ENCODE data around the gene FCGR3B. TPM values are rescaled to one million over a fixed set of nuclear protein-coding genes. Genes with fewer than 3 reads are reported as not detected.
"Not testable (repeated sequence)": the region's sequence is repeated elsewhere in the genome, so short reads cannot be mapped to it uniquely, and the experiment has no call there.

The FCGR3B gene
- total RNA-seq, 1 experiment from 2014 or later, result not detected

- in situ Hi-C loops (cut with HindIII; ENCODE audit: low sequenced_read_pairs); DNase-seq (ENCODE audit: low spot score): not testable (repeated sequence)
These were observed 12.7 kb upstream of the FCGR3B start for GRCh38 chr1:161643481-161644208.

- DNase-seq (ENCODE audit: low spot score); in situ Hi-C loops (cut with HindIII; ENCODE audit: low sequenced_read_pairs): not testable (repeated sequence)
These were observed 11.7 kb upstream of the FCGR3B start for GRCh38 chr1:161642697-161643096.

GRCh38 chr1:161639203-161639602 is 8.2 kb upstream of the FCGR3B start:
- in situ Hi-C loops (cut with HindIII; ENCODE audit: low sequenced_read_pairs); DNase-seq (ENCODE audit: low spot score): not testable (repeated sequence)

GRCh38 chr1:161638251-161638993 is 7.4 kb upstream of the FCGR3B start:
- in situ Hi-C loops (cut with HindIII; ENCODE audit: low sequenced_read_pairs); DNase-seq (ENCODE audit: low spot score): not testable (repeated sequence)

- in situ Hi-C loops (cut with HindIII; ENCODE audit: low sequenced_read_pairs); DNase-seq (ENCODE audit: low spot score): not testable (repeated sequence)
These were observed 6.0 kb upstream of the FCGR3B start for GRCh38 chr1:161636976-161637375.

GRCh38 chr1:161636189-161636782 is 5.3 kb upstream of the FCGR3B start:
- DNase-seq (ENCODE audit: low spot score); in situ Hi-C loops (cut with HindIII; ENCODE audit: low sequenced_read_pairs): not testable (repeated sequence)

- DNase-seq (ENCODE audit: low spot score); in situ Hi-C loops (cut with HindIII; ENCODE audit: low sequenced_read_pairs): not testable (repeated sequence)
These were observed 4.0 kb upstream of the FCGR3B start for GRCh38 chr1:161634993-161635392.

- in situ Hi-C loops (cut with HindIII; ENCODE audit: low sequenced_read_pairs); DNase-seq (ENCODE audit: low spot score): not testable (repeated sequence)
These were observed 741 bp downstream of the FCGR3B start for GRCh38 chr1:161630128-161630742.

GRCh38 chr1:161626445-161627146 is 4.4 kb downstream of the FCGR3B start:
- DNase-seq (ENCODE audit: low spot score); in situ Hi-C loops (cut with HindIII; ENCODE audit: low sequenced_read_pairs): not testable (repeated sequence)

- in situ Hi-C loops (cut with HindIII; ENCODE audit: low sequenced_read_pairs), result not testable (repeated sequence)
These were observed 6.4 kb downstream of the FCGR3B start for GRCh38 chr1:161624605-161625004.

GRCh38 chr1:161623401-161624051 is 7.5 kb downstream of the FCGR3B start:
- in situ Hi-C loops (cut with HindIII; ENCODE audit: low sequenced_read_pairs); DNase-seq (ENCODE audit: low spot score): not testable (repeated sequence)

More at GRCh38 chr1:161624605-161625004, 6.4 kb downstream of the FCGR3B start:
- DNase-seq (ENCODE audit: low spot score), result not testable (repeated sequence)

GRCh38 chr1:161622054-161622453 is 8.9 kb downstream of the FCGR3B start:
- in situ Hi-C loops (cut with HindIII; ENCODE audit: low sequenced_read_pairs); DNase-seq (ENCODE audit: low spot score): not testable (repeated sequence)

- DNase-seq (ENCODE audit: low spot score), result peak; percentile 58
- in situ Hi-C loops (cut with HindIII; ENCODE audit: low sequenced_read_pairs), result not testable (repeated sequence)
These were observed 9.6 kb downstream of the FCGR3B start for GRCh38 chr1:161621181-161622000.

GRCh38 chr1:161620399-161620798 is 10.6 kb downstream of the FCGR3B start:
- in situ Hi-C loops (cut with HindIII; ENCODE audit: low sequenced_read_pairs); DNase-seq (ENCODE audit: low spot score): not testable (repeated sequence)

GRCh38 chr1:161618517-161618916 is 12.5 kb downstream of the FCGR3B start:
- in situ Hi-C loops (cut with HindIII; ENCODE audit: low sequenced_read_pairs); DNase-seq (ENCODE audit: low spot score): not testable (repeated sequence)

- DNase-seq (ENCODE audit: low spot score); in situ Hi-C loops (cut with HindIII; ENCODE audit: low sequenced_read_pairs): not testable (repeated sequence)
These were observed 14.6 kb downstream of the FCGR3B start for GRCh38 chr1:161616417-161616816.

- in situ Hi-C loops (cut with HindIII; ENCODE audit: low sequenced_read_pairs); DNase-seq (ENCODE audit: low spot score): not testable (repeated sequence)
These were observed 17.8 kb downstream of the FCGR3B start for GRCh38 chr1:161613142-161613514.

All from G401 (cell line).